CD14-positive monocyte (primary cell): Measurements from ENCODE around the gene LRRC4C. TPM values are rescaled to one million over a fixed set of nuclear protein-coding genes. Genes with fewer than 3 reads are reported as not detected.

Source experiments
- DNase-seq, 3 donors: peaks; one replicate each; pipeline ENCODE4 v3.0.0-alpha.2; 2011 to 2022
- H2AFZ ChIP-seq: 2 replicates; pipeline ENCODE4 v1.6.0; 2012; ENCODE audit warnings: mild to moderate bottlenecking, low read depth, low read length, inconsistent platforms; ENCODE audit not compliant: insufficient read depth, poor library complexity, severe bottlenecking
- H3K27ac ChIP-seq, 2 donors: 1 replicate in 1 of 2; 2 replicates in 1 of 2; pipeline ENCODE4 v1.5.1; 2012 to 2013; ENCODE audit warnings: low read length in 2 of 2, control low read depth in 1 of 2, inconsistent platforms in 1 of 2, low read depth in 1 of 2, mild to moderate bottlenecking in 1 of 2
- H3K27me3 ChIP-seq, 2 donors: one replicate each; pipeline versions ENCODE4 v1.6.0 to v1.6.1; 2011 to 2013; ENCODE audit warnings: low read length in 2 of 2; ENCODE audit not compliant: control insufficient read depth in 2 of 2, insufficient read depth in 2 of 2
- H3K36me3 ChIP-seq, 2 donors: replicated peaks in 1 of 2; 1 replicate in 1 of 2; 2 replicates in 1 of 2; pipeline versions ENCODE4 v1.5.1 to v1.6.1; 2012 to 2013; ENCODE audit warnings: low read length in 2 of 2, control low read depth in 1 of 2, inconsistent platforms in 1 of 2, mild to moderate bottlenecking in 1 of 2; ENCODE audit not compliant: insufficient read depth in 2 of 2, control insufficient read depth in 1 of 2
- H3K4me1 ChIP-seq, 2 donors: 1 replicate in 1 of 2; 2 replicates in 1 of 2; pipeline versions ENCODE4 v1.5.1 to v1.6.1; 2012 to 2013; ENCODE audit warnings: low read length in 2 of 2, control low read depth in 1 of 2, inconsistent platforms in 1 of 2, mild to moderate bottlenecking in 1 of 2, moderate library complexity in 1 of 2; ENCODE audit not compliant: insufficient read depth in 2 of 2, control insufficient read depth in 1 of 2
- H3K4me2 ChIP-seq: replicated peaks from 2 replicates; pipeline ENCODE3; 2012; ENCODE audit warnings: low read length, moderate library complexity, mild to moderate bottlenecking; ENCODE audit not compliant: poor library complexity, severe bottlenecking; ENCODE audit errors: extremely low read depth
- H3K4me3 ChIP-seq, 3 experiments: fragments of 200-600 bp in 1 of 3; sonication (generic) in 1 of 3; replicated peaks in 1 of 3; 1 replicate in 2 of 3; 2 replicates in 1 of 3; pipeline ENCODE4 v1.5.1; 2011 to 2013; ENCODE audit warnings: low read length in 3 of 3, mild to moderate bottlenecking in 3 of 3, control low read depth in 2 of 3, low read depth in 2 of 3, inconsistent platforms in 1 of 3, moderate library complexity in 1 of 3
- H3K79me2 ChIP-seq: 2 replicates; pipeline ENCODE4 v1.6.0; 2012; ENCODE audit warnings: mild to moderate bottlenecking, control low read depth, inconsistent platforms, low read length, moderate library complexity; ENCODE audit not compliant: insufficient read depth
- H3K9ac ChIP-seq: 2 replicates; pipeline ENCODE4 v1.6.0; 2017; ENCODE audit warnings: low read length, mild to moderate bottlenecking; ENCODE audit not compliant: insufficient read depth, poor library complexity, severe bottlenecking
- H3K9me3 ChIP-seq, 2 donors: replicated peaks in 1 of 2; 1 replicate in 1 of 2; 2 replicates in 1 of 2; pipeline versions ENCODE4 v1.5.1 to v1.6.1; 2012 to 2013; ENCODE audit warnings: low read length in 2 of 2, control low read depth in 1 of 2; ENCODE audit not compliant: control insufficient read depth in 1 of 2, insufficient read depth in 1 of 2
- H4K20me1 ChIP-seq: 2 replicates; pipeline ENCODE4 v1.6.0; 2012; ENCODE audit warnings: mild to moderate bottlenecking, low read length, control low read depth, moderate library complexity; ENCODE audit not compliant: insufficient read depth
- H3K27ac Mint-ChIP-seq, 7 donors: one replicate each; pipeline ENCODE4 v1.8.0; 2020; ENCODE audit warnings: mild to moderate bottlenecking in 7 of 7, mixed read lengths in 7 of 7, moderate library complexity in 6 of 7, inconsistent platforms in 2 of 7
- H3K27me3 Mint-ChIP-seq, 3 donors: one replicate each; pipeline ENCODE4 v1.8.0; 2021 to 2022; ENCODE audit warnings: low read depth in 3 of 3, mild to moderate bottlenecking in 3 of 3, mixed read lengths in 3 of 3, moderate library complexity in 3 of 3, inconsistent platforms in 1 of 3
- H3K36me3 Mint-ChIP-seq, 2 donors: one replicate each; pipeline ENCODE4 v1.8.0; 2020; ENCODE audit warnings: mixed read lengths in 2 of 2, inconsistent platforms in 1 of 2, mild to moderate bottlenecking in 1 of 2
- H3K4me1 Mint-ChIP-seq: one replicate; pipeline ENCODE4 v1.8.0; 2020; ENCODE audit warnings: mild to moderate bottlenecking, mixed read lengths
- H3K4me3 Mint-ChIP-seq, 2 donors: one replicate each; pipeline ENCODE4 v1.8.0; 2020; ENCODE audit warnings: mild to moderate bottlenecking in 2 of 2, mixed read lengths in 2 of 2, moderate library complexity in 1 of 2
- H3K9me3 Mint-ChIP-seq, 7 donors: one replicate each; pipeline ENCODE4 v1.8.0; 2020 to 2022; ENCODE audit warnings: mixed read lengths in 7 of 7, mild to moderate bottlenecking in 6 of 7, moderate library complexity in 6 of 7, inconsistent platforms in 2 of 7
- WGBS: methylation state at CpG from one replicate; pipeline ENCODE4 v1.1.5; 2013; ENCODE audit warnings: missing lambda C conversion rate; ENCODE audit not compliant: insufficient coverage; 5-methylcytosine and 5-hydroxymethylcytosine counted together
- intact Hi-C, 2 donors: fragments of 100-400 bp; cut with micrococcal nuclease; formaldehyde crosslinking; loops; one replicate each; pipeline versions ENCODE4 v1.15.0 to v1.15.1; 2023
- polyA plus RNA-seq, 3 donors: library from polyadenylated mRNA; depleted of rRNA in 1 of 3; unstranded in 2 of 3; stranded (reverse) in 1 of 3; fragments of 300-500 nt in 2 of 3; fragments of >200 nt in 1 of 3; fragmentation: Illumina TruSeq in 2 of 3; gene quantifications; 1 replicate in 2 of 3; 2 replicates in 1 of 3; pipeline ENCODE4 v1.2.3, GENCODE V29; 2012 to 2021
- TF ChIP-seq, protein P1 (sequence below): fragments of 200-600 bp; IDR thresholded peaks from one replicate; pipeline ENCODE4 v1.8.0; 2022; ENCODE audit warnings: antibody characterized with exemption, mild to moderate bottlenecking

The LRRC4C gene
- polyA plus RNA-seq, 3 donors, result not detected

DNA sequence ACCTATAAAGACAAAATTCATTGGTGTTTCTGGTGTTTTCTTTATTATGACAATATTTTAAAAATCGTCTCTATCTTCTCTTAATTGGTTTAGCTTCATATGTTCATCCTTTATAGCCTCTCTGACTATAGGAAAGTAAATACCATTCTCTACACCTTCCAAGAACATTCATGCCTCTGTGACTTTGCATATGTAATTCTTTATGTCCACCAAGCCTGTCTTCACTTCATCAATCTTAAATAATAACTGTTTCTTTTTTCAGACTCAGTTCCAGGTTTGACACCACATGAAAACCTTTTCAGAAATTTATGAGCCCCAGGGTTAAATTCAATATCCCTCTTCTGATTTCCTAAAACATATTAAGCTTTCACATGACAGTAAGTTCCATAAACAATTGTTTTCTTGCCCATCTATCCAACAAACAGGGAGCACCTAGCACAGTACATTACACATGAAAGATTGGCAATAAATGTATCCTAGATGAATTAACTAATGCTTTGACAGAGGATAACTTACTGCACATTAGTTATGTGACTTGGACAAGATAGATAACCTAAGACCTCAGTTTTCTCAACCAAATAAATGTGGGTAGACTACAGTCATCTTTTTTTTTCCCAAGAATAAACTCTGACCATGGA lies 886.1 kb downstream of the LRRC4C start:
- Mint-ChIP-seq H3K4me3 (no peak overlapping the region), H3K27me3 (peaks cover 0 to 2% (median 0%) of the 10 kb centered on the region in 3 donors), H3K36me3 (no peaks in the 10 kb centered on the region), H3K4me1 (no peaks in the 10 kb centered on the region), H3K9me3 (peaks cover 0 to 5% (median 0%) of the 10 kb centered on the region in 7 donors), H3K27ac (no peak overlapping the region)
- no peaks in the 10 kb centered on the region for H3K79me2 ChIP-seq
- no peak overlapping the region for H3K27ac ChIP-seq
- H3K4me2 ChIP-seq, result no peak overlapping the region
- no peak overlapping the region for H2AFZ ChIP-seq
- H3K27me3 ChIP-seq, result no peaks in the 10 kb centered on the region
- TF ChIP-seq, protein P1, sequence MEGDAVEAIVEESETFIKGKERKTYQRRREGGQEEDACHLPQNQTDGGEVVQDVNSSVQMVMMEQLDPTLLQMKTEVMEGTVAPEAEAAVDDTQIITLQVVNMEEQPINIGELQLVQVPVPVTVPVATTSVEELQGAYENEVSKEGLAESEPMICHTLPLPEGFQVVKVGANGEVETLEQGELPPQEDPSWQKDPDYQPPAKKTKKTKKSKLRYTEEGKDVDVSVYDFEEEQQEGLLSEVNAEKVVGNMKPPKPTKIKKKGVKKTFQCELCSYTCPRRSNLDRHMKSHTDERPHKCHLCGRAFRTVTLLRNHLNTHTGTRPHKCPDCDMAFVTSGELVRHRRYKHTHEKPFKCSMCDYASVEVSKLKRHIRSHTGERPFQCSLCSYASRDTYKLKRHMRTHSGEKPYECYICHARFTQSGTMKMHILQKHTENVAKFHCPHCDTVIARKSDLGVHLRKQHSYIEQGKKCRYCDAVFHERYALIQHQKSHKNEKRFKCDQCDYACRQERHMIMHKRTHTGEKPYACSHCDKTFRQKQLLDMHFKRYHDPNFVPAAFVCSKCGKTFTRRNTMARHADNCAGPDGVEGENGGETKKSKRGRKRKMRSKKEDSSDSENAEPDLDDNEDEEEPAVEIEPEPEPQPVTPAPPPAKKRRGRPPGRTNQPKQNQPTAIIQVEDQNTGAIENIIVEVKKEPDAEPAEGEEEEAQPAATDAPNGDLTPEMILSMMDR, result no peak
- intact Hi-C loops, result no loop called here
- H3K9me3 ChIP-seq, result no peaks in the 10 kb centered on the region
- no peak for DNase-seq
- H3K36me3 ChIP-seq, result no peaks in the 10 kb centered on the region
- no peaks in the 10 kb centered on the region for H3K4me1 ChIP-seq
- H3K4me3 ChIP-seq, result no peak overlapping the region
- WGBS, result no CpG with 5 or more reads among the region's 1 CpG
- no peaks in the 10 kb centered on the region for H4K20me1 ChIP-seq
- no peak overlapping the region for H3K9ac ChIP-seq

DNA sequence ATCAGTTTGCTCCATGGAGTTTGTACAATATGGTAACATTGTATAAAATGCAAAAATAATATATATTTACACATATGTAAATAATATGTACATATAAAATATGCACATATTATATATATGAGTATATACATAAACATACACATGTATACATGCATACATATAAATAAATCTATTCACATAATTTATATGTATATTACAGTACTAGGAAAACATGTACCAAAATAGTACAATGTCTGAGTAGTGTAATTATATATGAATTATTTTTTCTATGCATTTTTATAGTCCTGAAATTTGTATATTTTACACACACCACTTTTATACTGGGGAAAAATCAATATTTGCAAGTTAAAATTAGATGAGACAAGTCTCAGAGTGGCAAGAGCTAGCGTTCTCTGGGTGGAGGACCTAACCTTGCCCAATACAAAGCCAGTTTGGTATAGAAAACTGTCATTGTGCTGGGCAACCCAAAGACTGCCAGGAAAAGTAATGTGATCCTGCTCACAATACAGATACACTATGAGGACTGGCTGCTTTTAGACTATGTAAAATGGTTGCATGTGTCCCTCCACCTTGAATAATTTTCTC lies 889.4 kb downstream of the LRRC4C start:
- Histone ChIP-seq H3K9ac (no peak overlapping the region), H3K27me3 (no peaks in the 10 kb centered on the region), H3K36me3 (no peaks in the 10 kb centered on the region), H3K27ac (no peak overlapping the region), H3K9me3 (no peaks in the 10 kb centered on the region), H4K20me1 (no peaks in the 10 kb centered on the region), H3K4me2 (no peak overlapping the region), H3K79me2 (no peaks in the 10 kb centered on the region), H3K4me1 (no peaks in the 10 kb centered on the region), H2AFZ (no peak overlapping the region), H3K4me3 (no peak overlapping the region)
- DNase-seq, result no peak
- no peak overlapping the region for H3K27ac Mint-ChIP-seq
- TF ChIP-seq, protein P1, result no peak
- H3K36me3 Mint-ChIP-seq, result no peaks in the 10 kb centered on the region
- no CpG with 5 or more reads among the region's 1 CpG for WGBS
- H3K4me1 Mint-ChIP-seq, result no peaks in the 10 kb centered on the region
- peaks cover 0 to 2% (median 0%) of the 10 kb centered on the region in 3 donors for H3K27me3 Mint-ChIP-seq
- peaks cover 0 to 4% (median 2%) of the 10 kb centered on the region in 7 donors for H3K9me3 Mint-ChIP-seq
- intact Hi-C loops, result no loop called here
- H3K4me3 Mint-ChIP-seq, result no peak overlapping the region
